ENCODE measurements around the gene LAMTOR1.

DNA sequence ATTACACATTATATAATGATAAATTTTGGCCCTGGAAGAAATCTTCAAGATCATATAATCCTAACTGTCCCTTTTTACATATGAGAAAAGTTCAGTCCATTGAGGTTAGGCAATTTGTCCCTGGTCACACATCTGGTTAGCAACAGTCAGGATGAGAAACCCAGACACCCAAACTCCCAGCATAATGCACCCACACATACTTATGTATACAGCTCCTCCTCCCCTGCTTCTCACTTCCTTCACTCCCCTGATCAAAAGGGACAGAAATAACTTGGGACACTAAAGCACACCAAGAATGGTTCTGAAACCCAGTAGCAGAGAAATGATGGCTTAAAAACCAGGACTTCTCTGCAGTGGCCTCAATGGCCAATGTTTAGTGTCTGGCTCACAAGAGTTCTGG, 33.9 kb downstream of the LAMTOR1 start:
- TF ChIP-seq EZH2 (IDR thresholded peaks at IDR 0.05; ENCODE audit: insufficient read depth, low read length) = no peak
- TF ChIP-seq, protein P1, sequence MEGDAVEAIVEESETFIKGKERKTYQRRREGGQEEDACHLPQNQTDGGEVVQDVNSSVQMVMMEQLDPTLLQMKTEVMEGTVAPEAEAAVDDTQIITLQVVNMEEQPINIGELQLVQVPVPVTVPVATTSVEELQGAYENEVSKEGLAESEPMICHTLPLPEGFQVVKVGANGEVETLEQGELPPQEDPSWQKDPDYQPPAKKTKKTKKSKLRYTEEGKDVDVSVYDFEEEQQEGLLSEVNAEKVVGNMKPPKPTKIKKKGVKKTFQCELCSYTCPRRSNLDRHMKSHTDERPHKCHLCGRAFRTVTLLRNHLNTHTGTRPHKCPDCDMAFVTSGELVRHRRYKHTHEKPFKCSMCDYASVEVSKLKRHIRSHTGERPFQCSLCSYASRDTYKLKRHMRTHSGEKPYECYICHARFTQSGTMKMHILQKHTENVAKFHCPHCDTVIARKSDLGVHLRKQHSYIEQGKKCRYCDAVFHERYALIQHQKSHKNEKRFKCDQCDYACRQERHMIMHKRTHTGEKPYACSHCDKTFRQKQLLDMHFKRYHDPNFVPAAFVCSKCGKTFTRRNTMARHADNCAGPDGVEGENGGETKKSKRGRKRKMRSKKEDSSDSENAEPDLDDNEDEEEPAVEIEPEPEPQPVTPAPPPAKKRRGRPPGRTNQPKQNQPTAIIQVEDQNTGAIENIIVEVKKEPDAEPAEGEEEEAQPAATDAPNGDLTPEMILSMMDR (IDR thresholded peaks at IDR 0.05; ENCODE audit: insufficient read depth, low read depth, low read length) = no peak
